Epithelial cell of esophagus (primary cell): ENCODE measurements around the gene TTYH1.

Source experiments
- DNase-seq: peaks from one replicate; pipeline ENCODE4 v3.0.0; 2010; ENCODE audit warnings: low read depth
- H3K4me3 ChIP-seq: 2 replicates; pipeline ENCODE4 v1.5.1; 2011; ENCODE audit warnings: mild to moderate bottlenecking, low read length, control low read depth
- TF ChIP-seq, protein P1 (sequence below): IDR thresholded peaks from 2 replicates; pipeline ENCODE4 v1.5.1; 2011; ENCODE audit warnings: low read depth, mild to moderate bottlenecking, low read length, control low read depth, inconsistent platforms; ENCODE audit not compliant: insufficient read depth; ENCODE audit errors: missing control alignments

The TTYH1 gene

DNA sequence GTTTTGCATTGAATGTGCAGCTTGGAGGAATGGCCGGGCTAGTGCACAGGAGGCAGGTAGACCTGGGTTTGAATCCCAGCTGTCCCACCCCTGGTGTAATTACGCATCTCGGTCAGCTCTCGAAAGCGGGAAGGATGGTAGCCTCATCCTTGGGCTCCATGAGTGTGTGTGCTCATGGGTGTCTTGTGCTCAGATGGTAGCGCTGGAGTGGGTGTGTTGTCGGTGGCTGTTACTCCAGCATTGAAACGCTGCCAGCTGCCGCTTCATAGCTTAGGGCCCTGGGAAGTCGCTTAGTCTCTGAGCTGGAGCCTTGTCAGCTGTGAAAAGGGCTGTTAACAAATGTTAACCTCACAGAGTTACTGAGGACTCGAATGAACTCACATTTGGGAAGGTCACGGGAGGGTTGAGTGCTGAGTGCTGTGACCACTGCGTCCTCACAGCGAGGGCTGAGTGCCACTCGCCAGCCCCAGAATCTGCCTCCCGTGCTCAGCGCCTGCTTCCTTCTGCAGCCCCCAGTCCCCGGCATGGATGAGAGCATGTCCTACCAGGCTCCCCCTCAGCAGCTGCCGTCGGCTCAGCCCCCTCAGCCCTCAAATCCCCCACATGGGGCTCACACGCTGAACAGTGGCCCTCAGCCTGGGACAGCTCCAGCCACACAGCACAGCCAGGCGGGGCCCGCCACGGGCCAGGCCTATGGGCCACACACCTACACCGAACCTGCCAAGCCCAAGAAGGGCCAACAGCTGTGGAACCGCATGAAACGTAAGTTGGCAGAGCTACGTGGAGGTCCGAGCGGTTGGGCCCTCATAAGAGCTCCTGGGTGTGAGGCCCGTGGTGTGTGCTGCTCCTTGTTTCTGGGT lies 38.9 kb downstream of the TTYH1 start:
- TF ChIP-seq, protein P1, sequence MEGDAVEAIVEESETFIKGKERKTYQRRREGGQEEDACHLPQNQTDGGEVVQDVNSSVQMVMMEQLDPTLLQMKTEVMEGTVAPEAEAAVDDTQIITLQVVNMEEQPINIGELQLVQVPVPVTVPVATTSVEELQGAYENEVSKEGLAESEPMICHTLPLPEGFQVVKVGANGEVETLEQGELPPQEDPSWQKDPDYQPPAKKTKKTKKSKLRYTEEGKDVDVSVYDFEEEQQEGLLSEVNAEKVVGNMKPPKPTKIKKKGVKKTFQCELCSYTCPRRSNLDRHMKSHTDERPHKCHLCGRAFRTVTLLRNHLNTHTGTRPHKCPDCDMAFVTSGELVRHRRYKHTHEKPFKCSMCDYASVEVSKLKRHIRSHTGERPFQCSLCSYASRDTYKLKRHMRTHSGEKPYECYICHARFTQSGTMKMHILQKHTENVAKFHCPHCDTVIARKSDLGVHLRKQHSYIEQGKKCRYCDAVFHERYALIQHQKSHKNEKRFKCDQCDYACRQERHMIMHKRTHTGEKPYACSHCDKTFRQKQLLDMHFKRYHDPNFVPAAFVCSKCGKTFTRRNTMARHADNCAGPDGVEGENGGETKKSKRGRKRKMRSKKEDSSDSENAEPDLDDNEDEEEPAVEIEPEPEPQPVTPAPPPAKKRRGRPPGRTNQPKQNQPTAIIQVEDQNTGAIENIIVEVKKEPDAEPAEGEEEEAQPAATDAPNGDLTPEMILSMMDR, result no peak
- DNase-seq, result no peak

GRCh38 chr19:54454781-54455675 lies 39.8 kb downstream of the TTYH1 start:
- no peak overlapping the region for H3K4me3 ChIP-seq
- DNase-seq, result no peak

More for the DNA sequence above, 38.9 kb downstream of the TTYH1 start:
- no peak overlapping the region for H3K4me3 ChIP-seq

DNA sequence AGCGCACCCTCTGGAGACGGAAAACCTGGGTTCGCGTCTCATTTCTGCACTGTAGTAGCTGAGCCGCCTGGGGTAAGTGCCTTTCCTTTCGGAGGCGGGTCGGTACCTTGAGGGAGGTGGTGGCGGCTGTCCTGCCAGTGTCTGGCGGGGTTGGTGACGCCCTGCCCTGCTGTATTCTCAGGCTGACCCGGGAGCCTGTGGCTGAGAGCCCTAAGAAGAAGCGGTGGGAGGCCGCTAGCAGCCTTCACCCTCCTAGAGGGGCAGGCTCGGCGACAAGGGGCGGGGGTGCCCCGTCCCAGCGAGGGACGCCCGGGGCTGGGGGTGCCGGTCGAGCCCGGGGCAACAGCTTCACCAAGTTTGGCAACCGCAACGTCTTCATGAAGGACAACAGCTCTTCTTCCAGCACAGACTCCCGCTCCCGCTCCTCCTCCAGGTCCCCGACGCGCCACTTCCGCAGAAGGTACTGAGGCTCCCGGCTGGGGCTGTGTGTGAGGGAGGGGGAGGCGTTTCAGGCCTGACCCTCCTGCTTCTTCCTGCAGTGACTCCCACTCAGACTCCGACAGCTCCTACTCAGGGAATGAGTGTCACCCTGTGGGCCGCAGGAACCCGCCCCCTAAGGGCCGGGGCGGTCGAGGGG lies 40.6 kb downstream of the TTYH1 start:
- DNase-seq, result no peak
- TF ChIP-seq, protein P1, result no peak
- H3K4me3 ChIP-seq, result no peak overlapping the region

More at GRCh38 chr19:54454781-54455675, 39.8 kb downstream of the TTYH1 start:
- TF ChIP-seq, protein P1, result no peak

GRCh38 chr19:54456423-54457373 lies 41.4 kb downstream of the TTYH1 start:
- TF ChIP-seq, protein P1, result no peak
- no peak overlapping the region for H3K4me3 ChIP-seq
- no peak for DNase-seq

DNA sequence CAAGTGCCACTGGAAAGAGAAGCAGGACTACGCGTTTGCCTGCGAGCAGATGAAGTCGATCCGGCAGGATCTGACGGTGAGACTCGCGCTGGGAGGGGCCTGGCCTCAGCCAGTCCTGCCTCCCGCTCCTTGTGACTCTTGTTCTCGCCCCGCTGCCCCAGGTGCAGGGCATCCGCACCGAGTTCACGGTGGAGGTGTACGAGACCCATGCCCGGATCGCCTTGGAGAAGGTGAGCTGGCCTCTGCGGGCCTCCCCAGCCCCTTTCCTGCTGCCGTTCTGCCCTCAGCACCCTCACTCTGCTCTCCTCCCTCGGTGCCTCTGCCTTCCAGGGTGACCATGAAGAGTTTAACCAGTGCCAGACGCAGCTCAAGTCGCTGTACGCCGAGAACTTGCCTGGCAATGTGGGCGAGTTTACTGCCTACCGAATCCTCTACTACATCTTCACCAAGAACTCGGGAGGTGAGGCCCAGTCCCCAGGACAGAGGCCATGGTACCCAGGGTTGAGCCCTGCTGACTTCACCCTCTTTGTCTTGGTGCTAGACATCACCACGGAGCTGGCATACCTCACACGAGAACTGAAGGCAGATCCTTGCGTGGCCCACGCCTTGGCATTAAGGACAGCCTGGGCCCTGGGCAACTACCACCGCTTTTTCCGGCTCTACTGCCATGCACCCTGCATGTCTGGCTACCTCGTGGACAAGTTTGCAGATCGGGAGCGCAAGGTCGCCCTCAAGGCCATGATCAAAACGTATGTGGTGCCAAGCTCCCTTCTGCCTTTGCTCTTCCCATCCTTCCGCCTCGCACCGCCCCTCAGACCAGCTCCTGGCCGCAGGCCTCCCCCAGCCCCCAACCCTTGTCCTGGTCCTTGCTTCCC lies 42.7 kb downstream of the TTYH1 start:
- no peak for DNase-seq
- TF ChIP-seq, protein P1, result no peak
- no peak overlapping the region for H3K4me3 ChIP-seq
